Measurements from ENCODE around the gene ALDOA. TPM values are rescaled to one million over a fixed set of nuclear protein-coding genes. Genes with fewer than 3 reads are reported as not detected.

Gene ALDOA
- total RNA-seq, 8 experiments from 2014 or later = 475 to 1,633 (median 1,146) TPM

GRCh38 chr16:30078744-30079143, 13.2 kb downstream of the ALDOA start:
- in situ Hi-C loops (cut with MboI; ENCODE audit: low pct_unique_long_range_greater_than_20kb in 2 of 9, low sequenced_read_pairs in 9 of 9, unreplicated experiment in 9 of 9) = loop anchor here in 2 of 9 experiments (25.0 kb wide), 2 partner anchors 334 to 559 kb away; partner anchors contain the start of gene ZNF771 (in 2 of the 2)
- Histone ChIP-seq H3K4me3 (no peak overlapping the region), H3K4me1 (replicated peaks in 1 of 2) (peaks cover 12 to 13% of the 10 kb centered on the region in 2 donors), H3K27ac (no peak overlapping the region)
- WGBS, 10 experiments = 61 to 100% (median 97%) methylated on average over 1 to 4 of the region's 7 CpGs; no CpG with 5 or more reads in 3 of the 10 experiments
- ATAC-seq (replicated peaks in 6 of 8) = no peak

- Histone ChIP-seq H3K4me1 (replicated peaks in 1 of 2) (peaks cover 12 to 13% of the 10 kb centered on the region in 2 donors), H3K4me3 (no peak overlapping the region), H3K27ac (no peak overlapping the region)
- in situ Hi-C loops (cut with MboI; ENCODE audit: low pct_unique_long_range_greater_than_20kb in 2 of 9, low sequenced_read_pairs in 9 of 9, unreplicated experiment in 9 of 9) = loop anchor here in 2 of 9 experiments (25.0 kb wide), 2 partner anchors 333 to 558 kb away; partner anchors contain the start of gene ZNF771 (in 2 of the 2)
- ATAC-seq (replicated peaks in 6 of 8) = no peak
- WGBS, 10 experiments = 72 to 100% (median 97%) methylated on average over 1 to 5 of the region's 7 CpGs; no CpG with 5 or more reads in 4 of the 10 experiments
Observed at GRCh38 chr16:30079480-30079879, 13.9 kb downstream of the ALDOA start.

DNA sequence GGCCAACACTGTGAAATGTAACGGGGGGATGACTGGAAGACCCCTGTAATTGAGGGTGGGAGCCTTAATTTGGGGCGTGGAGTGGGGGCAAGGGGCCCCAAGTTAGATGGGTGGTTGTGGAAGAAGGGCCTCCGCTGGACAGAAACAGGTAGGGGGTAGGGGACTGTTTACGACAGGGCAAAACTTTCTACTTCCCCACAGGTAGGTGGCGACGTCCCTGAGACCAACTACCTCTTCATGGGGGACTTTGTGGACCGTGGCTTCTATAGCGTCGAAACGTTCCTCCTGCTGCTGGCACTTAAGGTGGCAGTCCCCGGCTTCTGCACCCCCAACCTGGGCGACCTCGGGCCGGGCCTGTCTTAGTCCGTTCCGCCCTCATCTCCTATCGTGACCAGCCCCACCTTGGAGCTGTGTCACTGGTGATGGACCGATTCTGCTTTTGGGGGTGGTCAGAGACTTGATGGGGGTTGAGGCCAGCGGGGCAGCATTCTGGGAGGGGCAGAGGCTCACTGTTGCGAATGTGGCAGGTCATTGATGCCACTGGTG, 17.1 kb downstream of the ALDOA start:
- in situ Hi-C loops (cut with MboI; ENCODE audit: low pct_unique_long_range_greater_than_20kb in 2 of 9, low sequenced_read_pairs in 9 of 9, unreplicated experiment in 9 of 9) = loop anchor here in 2 of 9 experiments (25.0 kb wide), 2 partner anchors 330 to 555 kb away; partner anchors contain the start of gene ZNF771 (in 2 of the 2)
- no peaks in the 10 kb centered on the region for H3K4me1 ChIP-seq (replicated peaks in 1 of 2)
- H3K4me3 ChIP-seq = no peak overlapping the region
- WGBS, 10 experiments = 80 to 100% (median 98%) methylated on average over 1 to 5 of the region's 20 CpGs; no CpG with 5 or more reads in 4 of the 10 experiments
- no peak overlapping the region for H3K27ac ChIP-seq
- no peak for ATAC-seq (replicated peaks in 6 of 8)

GRCh38 chr16:30083216-30084055, 17.9 kb downstream of the ALDOA start:
- H3K4me1 ChIP-seq (replicated peaks in 1 of 2) = no peaks in the 10 kb centered on the region
- WGBS, 10 experiments = 87 to 100% (median 93%) methylated on average over 5 to 12 of the region's 24 CpGs; no CpG with 5 or more reads in 5 of the 10 experiments
- in situ Hi-C loops (cut with MboI; ENCODE audit: low pct_unique_long_range_greater_than_20kb in 2 of 9, low sequenced_read_pairs in 9 of 9, unreplicated experiment in 9 of 9) = loop anchor here in 2 of 9 experiments (25.0 kb wide), 2 partner anchors 329 to 554 kb away; partner anchors contain the start of gene ZNF771 (in 2 of the 2)
- no peak overlapping the region for H3K27ac ChIP-seq
- no peak overlapping the region for H3K4me3 ChIP-seq
- peak in 4 of 8 experiments; percentile 3 to 16 (median 9) for ATAC-seq (replicated peaks in 6 of 8)

GRCh38 chr16:30084096-30084815, 18.7 kb downstream of the ALDOA start:
- peak in 3 of 8 experiments; percentile 10 to 24 (median 19) for ATAC-seq (replicated peaks in 6 of 8)
- in situ Hi-C loops (cut with MboI; ENCODE audit: low pct_unique_long_range_greater_than_20kb in 2 of 9, low sequenced_read_pairs in 9 of 9, unreplicated experiment in 9 of 9) = loop anchor here in 2 of 9 experiments (25.0 kb wide), 2 partner anchors 328 to 553 kb away; partner anchors contain the start of gene ZNF771 (in 2 of the 2)
- 60 to 100% (median 100%) methylated on average over 1 to 9 of the region's 18 CpGs; no CpG with 5 or more reads in 3 of the 10 experiments for WGBS, 10 experiments
- Histone ChIP-seq H3K4me3 (no peak overlapping the region), H3K27ac (no peak overlapping the region), H3K4me1 (replicated peaks in 1 of 2) (no peaks in the 10 kb centered on the region)

GRCh38 chr16:30084816-30085159, 19.2 kb downstream of the ALDOA start:
- 0 to 80% (median 50%) methylated on average over 2 of the region's 17 CpGs; no CpG with 5 or more reads in 7 of the 10 experiments for WGBS, 10 experiments
- no peaks in the 10 kb centered on the region for H3K4me1 ChIP-seq (replicated peaks in 1 of 2)
- no peak overlapping the region for H3K4me3 ChIP-seq
- no peak overlapping the region for H3K27ac ChIP-seq
- in situ Hi-C loops (cut with MboI; ENCODE audit: low pct_unique_long_range_greater_than_20kb in 2 of 9, low sequenced_read_pairs in 9 of 9, unreplicated experiment in 9 of 9) = loop anchor here in 2 of 9 experiments (25.0 kb wide), 2 partner anchors 328 to 553 kb away; partner anchors contain the start of gene ZNF771 (in 2 of the 2)
- ATAC-seq (replicated peaks in 6 of 8) = peak in 2 of 8 experiments; percentile 19 to 61

- Histone ChIP-seq H3K4me1 (replicated peaks in 1 of 2) (no peaks in the 10 kb centered on the region), H3K27ac (no peak overlapping the region), H3K4me3 (no peak overlapping the region)
- ATAC-seq (replicated peaks in 6 of 8) = no peak
- in situ Hi-C loops (cut with MboI; ENCODE audit: low pct_unique_long_range_greater_than_20kb in 2 of 9, low sequenced_read_pairs in 9 of 9, unreplicated experiment in 9 of 9) = loop anchor here in 2 of 9 experiments (25.0 kb wide), 2 partner anchors 327 to 552 kb away; partner anchors contain the start of gene ZNF771 (in 2 of the 2)
- 60 to 100% (median 83%) methylated on average over 1 to 3 of the region's 3 CpGs; no CpG with 5 or more reads in 5 of the 10 experiments for WGBS, 10 experiments
Observed at GRCh38 chr16:30085247-30085646, 19.7 kb downstream of the ALDOA start.

GRCh38 chr16:30085820-30086219, 20.3 kb downstream of the ALDOA start:
- in situ Hi-C loops (cut with MboI; ENCODE audit: low pct_unique_long_range_greater_than_20kb in 2 of 9, low sequenced_read_pairs in 9 of 9, unreplicated experiment in 9 of 9) = loop anchor here in 2 of 9 experiments (25.0 kb wide), 2 partner anchors 326 to 551 kb away; partner anchors contain the start of gene ZNF771 (in 2 of the 2)
- no peak for ATAC-seq (replicated peaks in 6 of 8)
- no CpG with 5 or more reads among the region's 6 CpGs for WGBS, 10 experiments
- Histone ChIP-seq H3K27ac (no peak overlapping the region), H3K4me1 (replicated peaks in 1 of 2) (peaks cover 0 to under 1% of the 10 kb centered on the region in 2 donors), H3K4me3 (no peak overlapping the region)

GRCh38 chr16:30086291-30087140, 21.0 kb downstream of the ALDOA start:
- 80% methylated on average over 1 of the region's 27 CpGs; no CpG with 5 or more reads in 9 of the 10 experiments for WGBS, 10 experiments
- ATAC-seq (replicated peaks in 6 of 8) = peak in 1 of 8 experiments; percentile 3
- Histone ChIP-seq H3K27ac (no peak overlapping the region), H3K4me1 (replicated peaks in 1 of 2) (peaks cover 4 to 5% of the 10 kb centered on the region in 2 donors), H3K4me3 (no peak overlapping the region)
- in situ Hi-C loops (cut with MboI; ENCODE audit: low pct_unique_long_range_greater_than_20kb in 2 of 9, low sequenced_read_pairs in 9 of 9, unreplicated experiment in 9 of 9) = loop anchor here in 2 of 9 experiments (25.0 kb wide), 2 partner anchors 326 to 551 kb away; partner anchors contain the start of gene ZNF771 (in 2 of the 2)

GRCh38 chr16:30087181-30087898, 21.8 kb downstream of the ALDOA start:
- 69 to 97% (median 88%) methylated on average over 4 to 7 of the region's 11 CpGs for WGBS, 10 experiments
- Histone ChIP-seq H3K4me1 (replicated peaks in 1 of 2) (peaks cover 7 to 10% of the 10 kb centered on the region in 2 donors), H3K27ac (no peak overlapping the region), H3K4me3 (no peak overlapping the region)
- in situ Hi-C loops (cut with MboI; ENCODE audit: low pct_unique_long_range_greater_than_20kb in 2 of 9, low sequenced_read_pairs in 9 of 9, unreplicated experiment in 9 of 9) = loop anchor here in 2 of 9 experiments (25.0 kb wide), 2 partner anchors 325 to 550 kb away; partner anchors contain the start of gene ZNF771 (in 2 of the 2)
- ATAC-seq (replicated peaks in 6 of 8) = no peak

All from motor neuron (in vitro differentiated cells).